ENCODE results near the gene KIAA1671. TPM values are rescaled to one million over a fixed set of nuclear protein-coding genes. Genes with fewer than 3 reads are reported as not detected.

KIAA1671 gene
- total RNA-seq, 4 donors from 2014 or later, result 83.1 to 162 (median 105) TPM

DNA sequence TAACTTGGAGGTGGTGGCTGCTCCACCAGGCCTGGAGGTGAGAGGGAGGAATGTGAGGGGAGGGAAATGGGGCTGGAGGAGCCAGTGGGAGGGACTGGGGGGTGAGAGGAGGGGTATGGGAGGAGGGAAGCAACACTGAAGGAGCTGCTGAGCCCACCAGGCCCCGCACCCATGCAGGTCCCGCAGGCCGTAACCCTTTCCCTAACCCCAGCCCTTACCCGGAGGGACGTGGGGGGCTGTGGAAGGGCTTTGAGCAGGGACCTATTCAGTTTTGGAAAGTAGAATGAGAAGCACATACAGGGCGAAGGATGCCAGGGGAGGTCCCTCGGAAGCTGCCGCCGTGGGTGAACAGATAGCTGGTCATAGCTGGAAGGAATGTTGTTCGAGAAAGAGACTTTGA is 213.3 kb downstream of the KIAA1671 start:
- H3K27ac ChIP-seq, result peak overlapping the region in 2 of 4 donors; percentile 3 to 55
- no peak overlapping the region for H3K4me3 ChIP-seq
- intact Hi-C loops (cut with DNase I; ENCODE audit: low total_unique reads), result no loop called here
- no peak for DNase-seq
- H3K9me3 ChIP-seq, result no peaks in the 10 kb centered on the region
- 94 to 100% methylated on average over 1 to 10 of the region's 10 CpGs for WGBS, 2 donors (ENCODE audit: low coverage in 1 of 2)
- no peak for TF ChIP-seq POLR2A (IDR thresholded peaks at IDR 0.05)
- TF ChIP-seq POLR2AphosphoS5 (IDR thresholded peaks at IDR 0.05), result no peak
- TF ChIP-seq EP300 (IDR thresholded peaks at IDR 0.05; ENCODE audit: low read depth), result no peak
- TF ChIP-seq, protein P1, sequence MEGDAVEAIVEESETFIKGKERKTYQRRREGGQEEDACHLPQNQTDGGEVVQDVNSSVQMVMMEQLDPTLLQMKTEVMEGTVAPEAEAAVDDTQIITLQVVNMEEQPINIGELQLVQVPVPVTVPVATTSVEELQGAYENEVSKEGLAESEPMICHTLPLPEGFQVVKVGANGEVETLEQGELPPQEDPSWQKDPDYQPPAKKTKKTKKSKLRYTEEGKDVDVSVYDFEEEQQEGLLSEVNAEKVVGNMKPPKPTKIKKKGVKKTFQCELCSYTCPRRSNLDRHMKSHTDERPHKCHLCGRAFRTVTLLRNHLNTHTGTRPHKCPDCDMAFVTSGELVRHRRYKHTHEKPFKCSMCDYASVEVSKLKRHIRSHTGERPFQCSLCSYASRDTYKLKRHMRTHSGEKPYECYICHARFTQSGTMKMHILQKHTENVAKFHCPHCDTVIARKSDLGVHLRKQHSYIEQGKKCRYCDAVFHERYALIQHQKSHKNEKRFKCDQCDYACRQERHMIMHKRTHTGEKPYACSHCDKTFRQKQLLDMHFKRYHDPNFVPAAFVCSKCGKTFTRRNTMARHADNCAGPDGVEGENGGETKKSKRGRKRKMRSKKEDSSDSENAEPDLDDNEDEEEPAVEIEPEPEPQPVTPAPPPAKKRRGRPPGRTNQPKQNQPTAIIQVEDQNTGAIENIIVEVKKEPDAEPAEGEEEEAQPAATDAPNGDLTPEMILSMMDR (IDR thresholded peaks at IDR 0.05), result no peak
- no peaks in the 10 kb centered on the region for H3K36me3 ChIP-seq
- in situ Hi-C loops (cut with MboI; ENCODE audit: low pct_ligation_motif_present in 1 of 4, low pct_unique_long_range_greater_than_20kb in 1 of 4, low sequenced_read_pairs in 3 of 4), result no loop called here
- no peaks in the 10 kb centered on the region for H3K4me1 ChIP-seq
- H3K27me3 ChIP-seq, result no peaks in the 10 kb centered on the region

DNA sequence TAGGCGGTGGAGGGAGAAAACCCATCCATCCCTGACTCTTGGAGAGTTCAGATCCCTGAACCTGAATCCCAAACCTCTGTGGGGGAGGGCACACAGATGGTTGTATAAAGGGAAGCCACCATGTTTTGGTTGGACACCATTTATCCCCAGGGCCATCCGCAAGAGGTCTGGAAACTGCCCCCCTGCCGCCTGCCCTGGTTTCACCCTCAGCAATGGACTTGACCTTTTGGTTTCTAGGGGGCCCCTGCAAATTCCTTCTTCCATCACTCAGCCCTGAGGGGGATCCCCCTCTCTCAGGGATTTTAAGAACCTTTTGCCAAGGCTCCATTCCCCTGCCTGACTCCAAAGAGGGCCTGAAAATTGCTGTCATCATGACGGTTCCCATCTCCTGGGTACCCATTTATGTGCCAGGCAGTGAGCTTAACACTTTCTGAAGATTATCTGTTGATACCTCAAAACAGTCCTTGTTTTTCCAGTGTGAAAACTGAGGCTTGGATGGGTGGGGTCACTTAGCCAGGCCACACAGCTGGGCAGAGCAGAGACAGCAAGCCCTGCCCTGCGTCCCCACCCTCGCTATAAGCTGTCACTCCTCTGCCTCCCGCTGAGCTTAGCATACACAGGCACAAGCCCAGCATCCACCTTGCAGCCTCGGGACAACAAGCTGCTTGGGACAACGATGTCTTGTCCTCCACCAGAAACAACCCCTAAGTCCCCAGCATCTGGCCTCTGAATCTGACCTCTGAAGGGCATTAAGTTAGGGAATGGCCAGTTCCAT is 213.9 kb downstream of the KIAA1671 start:
- WGBS, 2 donors (ENCODE audit: low coverage in 1 of 2), result 81 to 100% methylated on average over 1 to 9 of the region's 9 CpGs
- intact Hi-C loops (cut with DNase I; ENCODE audit: low total_unique reads), result no loop called here
- Histone ChIP-seq H3K4me1 (no peaks in the 10 kb centered on the region), H3K27me3 (no peaks in the 10 kb centered on the region), H3K36me3 (no peaks in the 10 kb centered on the region), H3K4me3 (no peak overlapping the region), H3K9me3 (no peaks in the 10 kb centered on the region), H3K27ac (no peak overlapping the region)
- in situ Hi-C loops (cut with MboI; ENCODE audit: low pct_ligation_motif_present in 1 of 4, low pct_unique_long_range_greater_than_20kb in 1 of 4, low sequenced_read_pairs in 3 of 4), result no loop called here
- DNase-seq, result no peak
- TF ChIP-seq POLR2AphosphoS5 (IDR thresholded peaks at IDR 0.05) (no peak), POLR2A (IDR thresholded peaks at IDR 0.05) (no peak), EP300 (IDR thresholded peaks at IDR 0.05; ENCODE audit: low read depth) (no peak)
- TF ChIP-seq, protein P1 (IDR thresholded peaks at IDR 0.05), result no peak

DNA sequence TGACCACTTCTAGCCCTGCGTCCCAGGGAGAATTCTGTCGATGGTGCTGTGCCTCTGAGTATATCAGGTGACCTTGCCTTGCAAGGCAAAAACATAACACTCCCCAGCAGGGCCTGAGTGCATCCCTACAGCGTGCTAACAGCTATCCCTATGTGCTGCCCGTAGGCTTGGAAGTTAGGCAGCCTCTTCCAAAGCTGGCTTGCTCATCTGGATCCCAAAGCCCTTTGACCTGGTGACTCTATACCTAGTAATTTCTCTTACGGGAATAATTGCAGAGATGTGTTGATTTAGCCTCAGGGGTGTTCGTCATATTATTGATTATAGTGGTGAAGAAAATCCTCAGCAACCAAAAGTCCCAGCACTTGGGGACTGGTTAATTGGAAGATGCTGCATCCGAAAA is 214.6 kb downstream of the KIAA1671 start:
- in situ Hi-C loops (cut with MboI; ENCODE audit: low pct_ligation_motif_present in 1 of 4, low pct_unique_long_range_greater_than_20kb in 1 of 4, low sequenced_read_pairs in 3 of 4), result no loop called here
- H3K36me3 ChIP-seq, result no peaks in the 10 kb centered on the region
- intact Hi-C loops (cut with DNase I; ENCODE audit: low total_unique reads), result no loop called here
- TF ChIP-seq EP300 (IDR thresholded peaks at IDR 0.05; ENCODE audit: low read depth), result no peak
- TF ChIP-seq POLR2A (IDR thresholded peaks at IDR 0.05), result no peak
- TF ChIP-seq, protein P1 (IDR thresholded peaks at IDR 0.05), result no peak
- TF ChIP-seq POLR2AphosphoS5 (IDR thresholded peaks at IDR 0.05), result no peak
- 83 to 86% methylated on average over 2 to 7 of the region's 7 CpGs for WGBS, 2 donors (ENCODE audit: low coverage in 1 of 2)
- no peak for DNase-seq
- H3K27ac ChIP-seq, result no peak overlapping the region
- no peak overlapping the region for H3K4me3 ChIP-seq
- no peaks in the 10 kb centered on the region for H3K27me3 ChIP-seq
- no peaks in the 10 kb centered on the region for H3K9me3 ChIP-seq
- no peaks in the 10 kb centered on the region for H3K4me1 ChIP-seq

DNA sequence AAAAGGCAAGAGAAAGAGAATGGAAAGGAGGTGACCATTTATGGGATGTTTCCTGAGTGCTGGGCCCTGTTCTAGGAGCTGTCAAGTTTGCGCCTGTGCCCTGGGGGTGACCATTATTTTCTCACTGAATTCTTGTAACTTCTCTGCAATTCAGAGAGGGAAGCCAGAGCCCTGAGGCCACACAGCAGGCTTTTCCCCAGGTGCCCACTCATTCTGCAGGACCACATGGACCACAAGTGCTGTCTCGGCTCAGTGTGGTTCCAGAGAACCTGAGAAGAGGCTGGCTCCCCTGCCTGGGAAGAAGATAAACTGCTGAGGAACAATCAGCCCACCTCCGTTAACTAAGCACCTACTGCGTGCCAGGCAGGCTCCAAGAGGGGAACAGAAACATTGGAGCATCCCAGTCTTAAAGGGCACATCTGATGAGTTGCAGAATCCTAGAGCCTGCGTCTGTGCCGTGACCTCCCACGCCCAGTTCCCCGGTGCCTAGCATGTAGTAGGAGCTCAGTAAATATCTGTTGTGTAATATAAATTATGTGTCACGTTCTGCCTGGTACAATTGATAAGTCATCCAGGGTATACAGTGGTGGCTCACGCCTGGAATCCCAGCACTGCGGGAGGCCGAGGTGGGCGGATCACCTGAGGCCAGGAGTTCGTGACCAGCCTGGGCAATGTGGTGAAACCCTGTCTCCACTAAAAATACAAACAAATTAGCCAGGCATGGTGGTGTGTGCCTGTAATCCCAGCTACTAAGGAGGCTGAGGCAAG is 215.5 kb downstream of the KIAA1671 start:
- 85 to 100% methylated on average over 1 to 14 of the region's 14 CpGs for WGBS, 2 donors (ENCODE audit: low coverage in 1 of 2)
- no peaks in the 10 kb centered on the region for H3K36me3 ChIP-seq
- H3K4me3 ChIP-seq, result no peak overlapping the region
- H3K27ac ChIP-seq, result no peak overlapping the region
- in situ Hi-C loops (cut with MboI; ENCODE audit: low pct_ligation_motif_present in 1 of 4, low pct_unique_long_range_greater_than_20kb in 1 of 4, low sequenced_read_pairs in 3 of 4), result no loop called here
- no peaks in the 10 kb centered on the region for H3K4me1 ChIP-seq
- no peaks in the 10 kb centered on the region for H3K9me3 ChIP-seq
- no peaks in the 10 kb centered on the region for H3K27me3 ChIP-seq
- no peak for DNase-seq
- TF ChIP-seq, protein P1 (IDR thresholded peaks at IDR 0.05), result no peak
- TF ChIP-seq EP300 (IDR thresholded peaks at IDR 0.05; ENCODE audit: low read depth) (no peak), POLR2AphosphoS5 (IDR thresholded peaks at IDR 0.05) (no peak), POLR2A (IDR thresholded peaks at IDR 0.05) (no peak)
- intact Hi-C loops (cut with DNase I; ENCODE audit: low total_unique reads), result no loop called here

Data from transverse colon (tissue), 4 donors.